ENCODE results near the gene MARCO.
"Not testable (repeated sequence)": the region's sequence is repeated elsewhere in the genome, so short reads cannot be mapped to it uniquely, and the experiment has no call there.

Gene MARCO

DNA sequence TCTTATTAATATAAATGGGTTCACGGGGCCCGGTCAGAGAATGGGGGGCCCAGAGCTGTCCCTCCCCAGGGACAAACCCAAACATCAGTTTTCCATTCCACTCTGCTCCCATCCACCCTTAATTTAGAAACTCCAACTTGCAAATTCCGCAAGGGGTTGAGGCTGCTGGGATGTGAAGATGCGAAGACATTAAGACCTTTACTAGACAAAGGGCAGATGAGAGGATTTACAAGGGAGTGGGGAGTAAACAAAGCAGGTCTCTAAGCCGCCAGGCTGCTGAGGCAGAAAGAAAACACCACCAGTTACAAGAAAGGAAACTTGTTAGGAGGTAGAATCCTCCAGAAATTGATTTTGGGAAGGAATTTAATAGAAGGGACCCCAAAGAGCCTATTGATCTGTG is 33.1 kb downstream of the MARCO start:
- no peak for DNase-seq

DNA sequence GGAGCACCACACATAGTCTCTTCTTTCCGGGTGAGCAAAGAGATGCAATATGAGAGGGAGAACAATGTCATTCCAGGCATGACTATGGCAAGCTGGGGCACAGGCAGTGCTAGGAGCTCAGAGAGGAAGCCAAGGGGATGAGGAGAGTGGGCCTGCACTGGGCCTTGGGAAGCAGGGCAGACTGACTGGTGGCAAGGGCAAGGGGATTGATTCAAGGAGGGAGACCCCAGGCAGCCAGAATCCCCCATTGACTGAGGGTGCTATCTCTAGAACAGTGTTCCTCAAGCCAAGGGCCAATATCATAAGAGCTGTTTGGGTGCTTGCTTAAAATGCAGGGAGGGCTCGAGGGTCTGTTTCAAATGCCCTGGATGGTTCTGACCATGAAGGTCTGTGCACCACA is 36.1 kb downstream of the MARCO start:
- DNase-seq, result no peak

DNA sequence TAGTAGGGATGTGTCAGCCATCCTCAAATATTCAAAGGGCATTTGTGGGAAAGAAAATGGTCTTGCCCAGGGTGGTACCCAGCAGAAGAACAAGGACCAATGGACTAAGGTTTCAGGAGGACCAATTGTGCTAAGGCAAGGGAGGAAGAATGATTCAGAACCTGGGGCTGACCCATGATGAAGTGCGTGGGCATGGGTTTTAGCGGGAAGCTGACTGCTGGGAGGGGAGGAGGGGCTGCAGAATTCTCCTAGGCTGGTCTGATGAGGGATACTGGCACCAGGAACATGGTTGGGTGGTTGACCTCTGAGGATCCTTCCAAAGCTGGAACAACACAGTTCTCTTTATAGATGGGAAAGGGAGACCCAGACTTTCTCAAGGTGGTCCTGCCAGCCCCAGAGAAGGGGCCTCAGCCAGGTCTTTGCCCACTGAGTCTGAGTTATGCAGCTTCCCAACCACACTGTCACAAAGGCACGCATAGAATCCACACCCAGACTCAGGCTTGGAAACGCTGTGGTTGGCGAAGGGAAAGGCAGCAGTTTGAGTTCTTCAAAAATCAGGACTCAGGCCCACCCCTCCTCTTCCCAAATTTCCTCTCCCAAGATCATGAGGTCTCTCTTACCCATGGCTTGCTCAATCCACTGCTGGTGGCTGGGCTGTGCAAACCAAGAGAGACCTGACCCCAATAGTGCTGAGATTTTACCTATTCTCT is 37.3 kb downstream of the MARCO start:
- no peak for DNase-seq

DNA sequence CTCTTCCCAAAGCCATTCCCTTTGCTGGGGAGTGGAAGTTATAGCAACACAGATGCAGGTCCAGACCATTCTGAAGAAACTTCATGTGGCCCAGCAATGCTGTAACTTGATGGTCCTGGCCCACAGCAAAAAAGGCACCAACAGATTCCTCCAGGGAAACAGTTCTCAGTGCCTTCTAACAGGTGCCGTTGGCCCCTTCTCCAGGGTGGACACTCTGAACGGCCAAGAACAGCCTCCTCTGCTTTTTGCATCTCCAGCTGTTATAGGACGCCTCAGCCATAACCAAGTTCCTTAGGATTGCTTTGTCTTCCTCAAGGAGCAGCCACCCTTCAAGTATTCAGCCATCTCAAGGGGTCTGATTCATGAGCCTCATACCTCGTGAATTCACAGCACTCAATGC is 38.0 kb downstream of the MARCO start:
- no peak for DNase-seq

DNA sequence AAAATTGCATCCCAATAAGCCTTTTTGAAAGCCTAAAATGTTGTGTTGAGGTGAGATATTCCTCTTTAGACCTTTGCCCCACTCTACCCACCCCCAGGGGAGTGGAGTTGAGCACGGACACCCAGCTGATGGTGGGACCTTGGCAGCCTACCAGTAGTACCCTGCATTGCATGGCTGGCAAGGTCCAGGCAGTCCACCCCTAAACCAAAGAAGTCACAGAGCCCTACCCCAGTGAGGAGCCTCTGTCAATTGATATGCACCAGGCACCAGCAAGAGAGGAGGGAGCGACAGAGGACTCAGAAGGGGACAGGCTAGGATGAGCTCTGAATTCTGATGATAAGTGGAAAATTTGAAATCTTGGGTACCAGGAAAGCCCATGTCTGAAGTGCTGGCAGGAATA is 38.6 kb downstream of the MARCO start:
- DNase-seq, result no peak

DNA sequence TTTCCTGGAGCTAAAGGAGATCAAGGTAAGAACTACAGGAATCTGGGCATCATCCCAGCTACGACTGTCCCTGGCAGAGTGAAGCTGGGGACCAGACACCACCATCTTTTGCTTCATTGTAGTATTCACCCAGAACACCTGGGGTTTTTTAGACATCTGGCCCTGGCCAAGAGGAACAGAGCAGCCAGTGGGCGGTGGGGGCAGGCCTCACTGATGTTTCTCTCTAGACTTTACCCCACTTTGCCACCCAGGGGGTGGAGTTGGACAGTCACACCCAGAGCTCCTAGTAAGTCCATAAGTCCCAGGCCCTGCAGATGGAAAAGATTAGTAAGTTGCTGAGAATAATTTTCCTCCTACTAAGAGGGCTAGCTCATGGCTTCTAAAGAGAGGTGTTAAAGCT is 39.6 kb downstream of the MARCO start:
- DNase-seq, result no peak

DNA sequence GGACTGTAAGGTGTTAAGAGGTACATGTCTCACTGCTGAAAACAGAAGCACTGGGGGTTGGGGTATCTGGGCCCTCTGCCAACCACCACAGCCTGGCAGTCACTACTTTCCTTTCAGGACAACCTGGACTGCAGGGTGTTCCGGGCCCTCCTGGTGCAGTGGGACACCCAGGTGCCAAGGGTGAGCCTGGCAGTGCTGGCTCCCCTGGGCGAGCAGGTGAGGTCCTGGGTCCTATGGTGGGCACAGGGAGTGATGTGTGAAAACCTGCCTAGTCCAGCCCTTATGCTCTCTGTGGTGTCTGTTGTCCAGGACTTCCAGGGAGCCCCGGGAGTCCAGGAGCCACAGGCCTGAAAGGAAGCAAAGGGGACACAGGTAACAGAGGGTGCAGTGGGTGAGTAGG is 40.0 kb downstream of the MARCO start:
- no peak for DNase-seq

DNA sequence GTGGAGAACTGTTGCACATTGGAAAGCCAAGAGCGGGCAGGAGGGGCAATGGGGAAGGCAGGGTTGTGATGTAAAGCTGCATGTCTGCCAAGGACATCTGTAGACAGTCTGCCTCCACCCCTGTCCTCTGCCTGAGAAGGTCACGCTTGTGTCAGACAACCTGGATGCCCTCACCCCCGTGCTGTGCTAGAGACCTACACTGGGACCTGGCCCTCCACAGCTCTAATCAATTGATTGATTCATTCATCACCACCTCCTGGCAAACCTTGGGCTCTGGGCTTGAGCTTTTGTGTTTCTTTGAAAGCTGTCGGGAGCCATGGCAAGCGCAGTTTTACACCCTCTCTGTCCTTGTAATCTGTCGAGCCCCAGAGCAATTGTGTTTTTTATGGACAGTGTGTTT is 41.1 kb downstream of the MARCO start:
- no peak for DNase-seq

DNA sequence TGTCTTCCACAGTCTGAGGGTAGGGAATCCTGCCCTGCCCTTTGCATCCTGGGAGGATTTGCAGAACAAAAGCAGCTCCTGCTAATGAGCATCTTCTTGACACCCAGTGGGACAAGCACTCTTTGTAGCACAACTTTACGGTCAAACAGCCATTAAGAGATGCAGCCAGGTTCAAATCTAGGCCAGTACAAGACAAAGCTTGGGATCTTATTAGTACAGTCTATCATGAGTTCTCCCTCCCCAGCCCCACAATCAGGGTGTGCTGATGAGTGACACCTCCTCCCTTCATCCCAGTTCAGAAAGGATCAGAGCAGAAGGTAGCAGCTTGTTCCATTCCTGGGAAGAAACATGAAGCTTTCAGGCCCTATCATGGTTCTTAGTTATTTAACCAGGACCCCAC is 41.9 kb downstream of the MARCO start:
- no peak for DNase-seq

DNA sequence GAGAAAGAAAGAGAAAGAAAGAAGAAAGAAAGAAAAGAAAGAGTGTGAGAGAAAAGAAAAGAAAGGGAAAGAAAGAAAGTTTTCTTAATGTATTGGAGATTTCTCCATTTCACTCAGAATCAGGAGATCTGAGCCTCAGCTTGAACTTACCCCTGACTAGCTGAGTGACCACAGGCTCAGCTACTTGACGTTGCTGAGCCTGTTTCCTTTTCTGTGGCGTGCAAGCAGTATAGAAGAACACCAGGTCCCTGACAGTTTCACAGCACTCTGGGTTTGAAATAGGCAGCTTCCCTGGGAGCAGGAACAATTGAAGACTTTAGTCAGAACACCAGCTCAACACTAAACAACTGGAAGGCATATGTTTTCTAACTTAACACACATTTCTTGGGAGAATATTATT is 44.7 kb downstream of the MARCO start:
- no peak for DNase-seq

DNA sequence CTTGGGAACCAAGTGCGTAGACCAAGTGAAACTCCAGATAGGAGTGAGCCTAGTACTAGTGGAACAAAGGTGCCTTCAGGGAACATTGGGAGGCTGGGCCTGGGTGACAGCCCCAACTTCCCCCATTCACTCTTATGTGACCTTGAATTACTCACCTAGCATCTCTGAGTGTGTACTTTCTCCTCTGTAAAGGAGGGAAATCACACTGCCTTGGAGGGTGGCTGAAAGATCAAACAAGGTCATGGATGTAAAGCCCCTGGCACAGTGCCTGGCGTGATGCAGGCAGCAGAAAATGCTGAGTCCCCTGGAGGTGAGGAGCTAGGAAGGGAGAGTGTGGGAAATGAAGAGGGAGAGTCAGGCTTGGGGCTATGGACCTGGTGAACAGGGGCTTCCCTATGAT is 45.9 kb downstream of the MARCO start:
- DNase-seq, result no peak

DNA sequence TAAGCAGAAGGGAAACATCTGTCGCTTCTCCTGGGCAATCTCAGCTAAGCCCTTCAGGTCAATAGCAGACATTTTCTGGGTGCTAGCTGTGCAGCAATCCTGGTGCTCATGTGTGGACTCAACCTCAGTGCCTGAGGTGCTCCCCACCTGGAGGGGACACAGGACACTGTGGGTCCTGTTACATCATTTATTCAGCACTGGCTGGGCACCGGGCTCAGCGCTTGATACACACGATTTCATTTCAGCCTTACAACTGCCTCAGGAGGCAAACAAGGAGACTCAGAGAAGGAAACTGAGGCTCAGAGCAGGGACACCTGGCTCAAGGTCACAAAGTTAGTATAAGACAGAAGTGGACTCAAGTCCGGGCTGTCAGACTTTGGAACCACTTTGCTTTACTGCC is 46.7 kb downstream of the MARCO start:
- DNase-seq, result no peak

DNA sequence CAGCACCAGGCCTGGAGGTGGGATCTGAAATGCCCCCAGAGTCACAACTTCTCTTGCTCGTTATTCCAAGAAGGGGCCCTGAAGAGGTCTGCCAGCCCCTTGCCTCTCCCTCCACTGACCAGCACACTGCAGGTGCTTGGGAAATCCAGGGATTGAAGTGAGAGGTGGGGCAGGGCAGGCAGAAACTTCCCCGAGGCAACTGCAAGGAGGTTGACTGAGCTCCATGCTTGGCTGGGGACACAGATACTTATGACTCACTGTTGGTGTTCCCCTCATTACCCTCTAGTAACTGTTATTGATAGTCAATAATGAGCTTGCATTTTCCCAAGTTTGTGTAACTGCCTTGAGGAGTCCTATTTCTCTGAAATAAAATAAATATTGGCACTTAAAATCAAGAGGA is 47.5 kb downstream of the MARCO start:
- no peak for DNase-seq

DNA sequence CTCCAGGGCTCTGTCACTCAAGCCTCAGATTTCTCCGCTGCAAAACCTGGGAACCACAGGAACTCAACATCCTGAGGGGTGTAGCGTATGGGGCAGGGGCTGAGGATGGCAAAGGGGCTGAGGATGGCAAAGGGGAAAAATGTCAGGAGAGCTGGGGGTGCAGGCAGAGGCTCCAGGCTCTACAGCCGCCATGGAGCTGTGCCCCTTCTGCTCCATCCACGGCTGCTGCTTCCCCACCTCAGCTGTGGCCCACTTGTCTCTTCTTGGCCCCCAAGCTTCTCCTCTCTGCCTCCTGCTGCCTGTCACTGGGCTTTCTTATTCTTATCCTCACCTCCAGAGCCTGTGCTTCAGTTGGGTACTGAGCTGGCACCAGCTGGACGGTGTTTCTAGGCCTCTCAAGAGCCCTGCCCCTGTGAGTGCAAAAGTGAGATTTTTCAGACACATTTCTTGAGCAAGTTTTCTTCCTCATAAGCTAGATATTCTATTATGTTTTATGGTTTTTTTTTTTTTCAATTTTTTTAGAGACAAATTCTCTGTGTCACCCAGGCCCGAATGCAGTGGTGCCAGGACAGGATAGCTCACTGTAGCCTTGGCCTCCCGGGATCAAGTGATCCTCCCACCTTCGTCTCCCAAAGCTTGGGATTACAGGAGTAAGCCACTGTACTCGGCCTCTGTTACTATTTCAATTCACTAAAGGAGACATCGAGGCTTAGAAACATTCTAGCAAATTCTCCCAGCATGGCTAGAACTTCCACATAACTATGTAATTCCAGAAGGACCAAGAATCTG is 49.0 kb downstream of the MARCO start:
- DNase-seq, result no peak

DNA sequence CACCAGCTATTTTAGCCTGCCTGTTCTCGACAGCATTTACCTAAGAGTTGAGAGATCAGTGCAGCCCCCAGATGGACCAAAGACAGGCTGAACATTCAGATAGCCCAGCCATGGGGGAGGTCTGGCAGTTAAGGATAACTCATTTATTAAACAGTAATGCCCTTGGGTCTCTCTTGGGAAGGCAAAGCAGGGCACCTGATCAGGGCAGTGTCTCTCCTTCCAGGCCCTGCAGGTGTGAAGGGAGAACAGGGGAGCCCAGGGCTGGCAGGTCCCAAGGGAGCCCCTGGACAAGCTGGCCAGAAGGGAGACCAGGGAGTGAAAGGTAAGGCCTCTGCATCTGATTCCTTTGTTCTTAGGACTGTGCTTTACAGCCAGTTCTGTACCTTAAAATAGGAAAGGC is 49.6 kb downstream of the MARCO start:
- DNase-seq, result no peak

DNA sequence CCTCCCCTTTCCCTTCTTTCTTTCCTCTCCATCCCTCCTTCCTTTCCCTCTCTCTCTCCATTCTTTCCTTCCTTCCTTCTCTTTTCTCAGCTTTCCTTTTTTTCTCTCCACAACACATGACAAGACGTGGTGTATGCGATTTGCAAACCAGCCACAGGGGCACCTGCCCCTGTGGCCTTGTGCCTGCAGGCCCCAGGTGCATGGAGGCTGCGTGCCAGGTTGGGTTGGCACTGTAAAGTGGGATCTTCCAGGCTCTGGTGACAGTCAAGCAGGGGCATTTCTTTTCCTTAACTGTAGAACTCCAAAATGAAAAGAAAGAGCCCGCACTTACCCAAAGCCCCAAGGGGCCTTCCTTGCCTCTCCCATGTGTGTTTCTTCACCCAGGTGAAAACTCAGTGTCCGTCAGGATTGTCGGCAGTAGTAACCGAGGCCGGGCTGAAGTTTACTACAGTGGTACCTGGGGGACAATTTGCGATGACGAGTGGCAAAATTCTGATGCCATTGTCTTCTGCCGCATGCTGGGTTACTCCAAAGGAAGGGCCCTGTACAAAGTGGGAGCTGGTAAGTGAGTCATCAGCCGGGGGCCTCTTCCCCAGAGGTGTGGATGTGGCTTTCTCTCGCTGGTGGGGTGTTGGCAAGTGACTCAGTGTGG is 50.9 kb downstream of the MARCO start:
- DNase-seq, result no peak

DNA sequence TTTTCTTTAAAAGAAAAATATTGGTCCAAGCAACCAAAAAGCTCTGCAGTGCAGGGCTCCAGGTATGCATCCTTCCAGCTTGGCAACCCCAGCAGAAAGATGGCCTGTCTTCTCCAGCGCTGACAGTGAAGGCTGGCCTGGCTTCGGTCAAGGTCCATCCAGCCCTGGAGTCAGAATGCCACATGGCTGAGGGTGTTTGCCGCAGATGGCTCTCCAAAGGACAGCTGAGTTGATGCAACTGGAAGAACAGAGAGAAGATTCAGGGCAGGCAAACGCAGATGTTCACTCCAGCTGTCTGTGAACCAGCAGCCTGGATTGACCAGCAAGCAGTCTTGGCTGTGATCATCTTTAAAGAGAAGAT is 51.4 kb downstream of the MARCO start:
- DNase-seq, result no peak

DNA sequence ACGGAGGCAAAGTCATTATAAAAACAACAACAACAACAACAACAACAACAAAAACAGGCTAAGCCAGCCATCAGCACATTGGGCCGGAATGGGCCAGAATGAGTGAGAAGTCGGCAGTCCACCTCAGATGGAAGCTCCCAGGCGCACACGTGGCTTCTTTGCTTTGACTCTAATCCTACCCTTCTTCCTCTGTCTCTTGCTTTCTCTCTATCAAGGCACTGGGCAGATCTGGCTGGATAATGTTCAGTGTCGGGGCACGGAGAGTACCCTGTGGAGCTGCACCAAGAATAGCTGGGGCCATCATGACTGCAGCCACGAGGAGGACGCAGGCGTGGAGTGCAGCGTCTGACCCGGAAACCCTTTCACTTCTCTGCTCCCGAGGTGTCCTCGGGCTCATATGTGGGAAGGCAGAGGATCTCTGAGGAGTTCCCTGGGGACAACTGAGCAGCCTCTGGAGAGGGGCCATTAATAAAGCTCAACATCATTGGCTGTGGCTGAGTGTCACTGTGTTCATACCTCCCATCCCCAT is 52.2 kb downstream of the MARCO start:
- no peak for DNase-seq

DNA sequence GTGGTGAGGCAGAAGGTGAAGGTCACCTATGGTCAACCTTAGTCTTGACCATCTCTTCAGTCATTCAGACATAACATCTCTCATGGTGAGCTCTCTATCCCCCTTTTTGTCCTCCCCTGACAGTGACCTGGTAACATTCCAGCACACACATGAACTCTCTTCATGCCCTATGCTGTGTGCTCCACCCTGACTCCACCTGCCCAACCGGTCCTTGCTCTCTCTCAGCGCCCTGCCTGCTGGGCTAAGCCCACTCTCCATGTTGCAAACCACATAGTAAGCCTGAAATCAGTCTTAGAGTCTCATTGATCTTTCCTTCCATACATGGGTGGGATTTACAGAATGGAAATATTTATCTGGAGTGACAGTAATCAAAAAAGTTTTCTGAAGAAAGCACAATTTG is 52.8 kb downstream of the MARCO start:
- DNase-seq, result no peak

DNA sequence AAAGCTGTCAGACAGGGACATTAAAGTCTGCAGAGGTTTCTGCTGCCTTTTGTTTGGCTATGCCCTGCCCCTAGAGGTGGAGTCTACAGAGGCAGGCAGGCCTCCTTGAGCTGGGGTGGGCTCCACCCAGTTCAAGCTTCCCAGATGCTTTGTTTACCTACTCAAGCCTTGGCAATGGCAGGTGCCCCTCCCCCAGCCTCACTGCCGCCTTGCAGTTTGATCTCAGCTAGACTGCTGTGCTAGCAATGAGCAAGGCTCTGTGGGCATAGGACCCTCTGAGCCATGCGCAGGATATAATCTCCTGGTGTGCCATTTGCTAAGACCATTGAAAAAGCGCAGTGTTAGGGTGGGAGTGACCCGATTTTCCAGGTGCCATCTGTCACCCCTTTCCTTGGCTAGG is 61.9 kb downstream of the MARCO start:
- DNase-seq, result not testable (repeated sequence)

DNA sequence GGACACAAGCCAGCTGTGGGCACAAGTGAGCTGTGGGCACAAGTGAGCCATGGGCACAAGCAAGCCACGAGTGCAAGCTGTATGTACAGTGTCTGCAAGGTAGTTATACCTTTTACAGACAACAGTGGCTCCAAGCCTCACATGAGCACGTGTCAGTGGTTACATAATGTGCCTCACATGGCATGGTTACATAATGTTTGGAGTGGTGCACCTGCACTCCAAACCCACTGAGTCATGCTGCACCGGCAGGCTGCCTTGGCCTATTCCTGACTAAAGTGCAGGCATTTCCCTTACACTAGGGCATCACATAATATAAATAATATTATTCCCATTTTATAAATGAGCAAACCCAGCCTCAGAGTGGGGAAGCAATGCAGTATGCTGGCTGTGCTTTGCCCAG is 62.6 kb downstream of the MARCO start:
- no peak for DNase-seq

DNA sequence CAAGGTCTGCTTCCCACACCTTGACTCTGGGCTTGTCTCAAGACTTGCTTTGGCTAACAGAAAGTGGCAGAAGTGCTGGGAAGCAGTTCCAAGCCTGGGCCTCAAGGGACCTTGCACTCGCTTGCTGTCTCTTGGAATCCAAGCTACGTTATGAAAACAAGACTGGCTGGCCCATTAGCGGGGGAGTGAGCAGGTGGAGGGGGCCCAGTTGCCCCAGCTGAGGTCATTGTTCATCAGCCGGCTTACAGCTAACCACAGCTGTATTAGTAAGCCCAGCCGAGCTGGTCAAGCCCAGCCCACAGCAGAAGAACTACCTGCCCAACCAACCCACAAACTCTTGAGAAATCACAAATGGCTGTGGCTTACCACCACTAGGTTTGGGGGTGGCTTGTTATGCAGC is 63.1 kb downstream of the MARCO start:
- DNase-seq, result no peak

DNA sequence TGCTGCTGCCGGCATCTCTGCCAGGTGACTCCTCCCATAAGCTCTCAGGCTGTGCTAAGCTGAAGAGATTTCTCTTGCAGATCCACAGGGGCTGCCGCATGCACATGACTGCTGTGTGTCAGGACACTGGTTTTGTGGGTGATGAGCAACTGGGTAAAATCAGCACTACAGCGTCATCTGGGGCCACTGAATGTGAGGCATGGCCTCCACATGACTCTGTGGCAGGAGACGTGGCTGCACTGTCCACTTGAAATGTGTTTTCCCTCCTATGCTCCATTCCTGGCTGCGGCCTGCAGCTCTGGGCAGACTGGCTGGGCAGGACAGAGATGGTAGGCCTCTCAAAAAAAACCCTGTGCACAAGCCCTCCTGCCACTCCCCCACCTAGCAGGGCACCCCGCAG is 63.6 kb downstream of the MARCO start:
- DNase-seq, result no peak

DNA sequence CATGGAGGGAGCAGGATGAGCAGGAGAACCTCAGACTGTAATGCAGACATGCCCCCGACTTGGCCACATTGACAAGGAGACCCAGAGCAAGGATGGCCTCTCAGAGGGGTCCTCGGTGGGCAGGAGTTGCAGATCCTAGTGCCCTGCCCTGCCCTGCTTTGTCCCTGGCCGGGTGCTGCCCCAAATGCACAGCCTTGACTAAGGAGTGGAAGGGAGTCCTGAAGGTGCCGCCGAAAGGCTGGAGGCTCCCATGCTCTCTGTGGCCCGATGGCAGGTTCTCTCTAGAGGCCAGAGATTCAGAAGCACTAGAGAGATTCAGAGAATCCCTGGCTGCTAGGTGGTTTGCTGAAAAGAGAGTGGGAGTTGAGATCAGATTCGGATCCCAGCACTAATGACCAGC is 64.4 kb downstream of the MARCO start:
- DNase-seq, result no peak
